Tibial nerve (tissue), 4 donors: Measurements from ENCODE around the gene SSPN. TPM values are rescaled to one million over a fixed set of nuclear protein-coding genes. Genes with fewer than 3 reads are reported as not detected.

Source experiments
- DNase-seq, 2 donors: peaks; one replicate each; pipeline ENCODE4 v3.0.0-alpha.2; 2019; ENCODE audit warnings: low spot score in 2 of 2
- H3K27ac ChIP-seq, 4 donors: fragments of 200-600 bp; sonication (generic) in 3 of 4; one replicate each; pipeline ENCODE4 v1.5.1; 2017 to 2019; ENCODE audit warnings: mild to moderate bottlenecking in 1 of 4
- H3K27me3 ChIP-seq, 2 donors: fragments of 200-600 bp; sonication (generic) in 1 of 2; one replicate each; pipeline versions ENCODE4 v1.5.1 to v1.6.0; 2017 to 2019
- H3K36me3 ChIP-seq, 3 donors: fragments of 200-600 bp; sonication (generic); one replicate each; pipeline ENCODE4 v1.5.1; 2018 to 2019
- H3K4me1 ChIP-seq, 4 donors: fragments of 200-600 bp; sonication (generic) in 3 of 4; one replicate each; pipeline ENCODE4 v1.5.1; 2017 to 2019
- H3K4me3 ChIP-seq, 4 donors: fragments of 200-600 bp; sonication (generic) in 3 of 4; one replicate each; pipeline ENCODE4 v1.5.1; 2017 to 2019; ENCODE audit warnings: mild to moderate bottlenecking in 1 of 4, moderate library complexity in 1 of 4
- H3K9me3 ChIP-seq, 4 donors: fragments of 200-600 bp; sonication (generic) in 3 of 4; one replicate each; pipeline ENCODE4 v1.5.1; 2017 to 2019
- EP300 ChIP-seq, 2 donors: sonication (generic); formaldehyde crosslinking; IDR thresholded peaks; one replicate each; pipeline ENCODE4 v1.6.1; 2017; ENCODE audit warnings: antibody characterized with exemption in 2 of 2, mild to moderate bottlenecking in 1 of 2
- POLR2A ChIP-seq, 2 donors: fragments of 450-650 bp; IDR thresholded peaks; one replicate each; pipeline ENCODE4 v1.6.1; 2017; ENCODE audit warnings: antibody characterized with exemption in 2 of 2, mild to moderate bottlenecking in 2 of 2, moderate library complexity in 2 of 2
- WGBS, 2 donors: methylation state at CpG; one replicate each; pipeline ENCODE4 v1.1.5; 2018; 5-methylcytosine and 5-hydroxymethylcytosine counted together
- total RNA-seq, 4 donors: library from RNA; depleted of rRNA; stranded (reverse); fragments of >200 nt; gene quantifications; one replicate each; pipeline ENCODE4 v1.1.0, GENCODE V29; 2016
- TF ChIP-seq, protein P1 (sequence below), 5 experiments: fragments of 200-600 bp in 3 of 5; fragments of 450-650 bp in 2 of 5; sonication (generic) in 3 of 5; IDR thresholded peaks; one replicate each; pipeline ENCODE4 v1.5.1; 2016 to 2019; ENCODE audit warnings: antibody characterized with exemption in 5 of 5, mild to moderate bottlenecking in 3 of 5, moderate library complexity in 2 of 5

The SSPN gene
- total RNA-seq, 4 donors from 2014 or later = 19.2 to 54.4 (median 45.2) TPM

- H3K36me3 ChIP-seq = no peaks in the 10 kb centered on the region
- no peak overlapping the region for H3K4me3 ChIP-seq
- no peak for DNase-seq
- TF ChIP-seq, protein P1, sequence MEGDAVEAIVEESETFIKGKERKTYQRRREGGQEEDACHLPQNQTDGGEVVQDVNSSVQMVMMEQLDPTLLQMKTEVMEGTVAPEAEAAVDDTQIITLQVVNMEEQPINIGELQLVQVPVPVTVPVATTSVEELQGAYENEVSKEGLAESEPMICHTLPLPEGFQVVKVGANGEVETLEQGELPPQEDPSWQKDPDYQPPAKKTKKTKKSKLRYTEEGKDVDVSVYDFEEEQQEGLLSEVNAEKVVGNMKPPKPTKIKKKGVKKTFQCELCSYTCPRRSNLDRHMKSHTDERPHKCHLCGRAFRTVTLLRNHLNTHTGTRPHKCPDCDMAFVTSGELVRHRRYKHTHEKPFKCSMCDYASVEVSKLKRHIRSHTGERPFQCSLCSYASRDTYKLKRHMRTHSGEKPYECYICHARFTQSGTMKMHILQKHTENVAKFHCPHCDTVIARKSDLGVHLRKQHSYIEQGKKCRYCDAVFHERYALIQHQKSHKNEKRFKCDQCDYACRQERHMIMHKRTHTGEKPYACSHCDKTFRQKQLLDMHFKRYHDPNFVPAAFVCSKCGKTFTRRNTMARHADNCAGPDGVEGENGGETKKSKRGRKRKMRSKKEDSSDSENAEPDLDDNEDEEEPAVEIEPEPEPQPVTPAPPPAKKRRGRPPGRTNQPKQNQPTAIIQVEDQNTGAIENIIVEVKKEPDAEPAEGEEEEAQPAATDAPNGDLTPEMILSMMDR (IDR thresholded peaks at IDR 0.05) = no peak
- TF ChIP-seq POLR2A (IDR thresholded peaks at IDR 0.05) = no peak
- TF ChIP-seq EP300 (IDR thresholded peaks at IDR 0.05) = no peak
- WGBS, 2 donors = 87 to 91% methylated on average over 1 of the region's 1 CpG
- H3K27me3 ChIP-seq = no peaks in the 10 kb centered on the region
- H3K9me3 ChIP-seq = no peaks in the 10 kb centered on the region
- H3K4me1 ChIP-seq = peaks cover 0 to 2% (median 0%) of the 10 kb centered on the region in 4 donors
- no peak overlapping the region for H3K27ac ChIP-seq
Measured at GRCh38 chr12:26162174-26162573, 33.2 kb upstream of the SSPN start.

DNA sequence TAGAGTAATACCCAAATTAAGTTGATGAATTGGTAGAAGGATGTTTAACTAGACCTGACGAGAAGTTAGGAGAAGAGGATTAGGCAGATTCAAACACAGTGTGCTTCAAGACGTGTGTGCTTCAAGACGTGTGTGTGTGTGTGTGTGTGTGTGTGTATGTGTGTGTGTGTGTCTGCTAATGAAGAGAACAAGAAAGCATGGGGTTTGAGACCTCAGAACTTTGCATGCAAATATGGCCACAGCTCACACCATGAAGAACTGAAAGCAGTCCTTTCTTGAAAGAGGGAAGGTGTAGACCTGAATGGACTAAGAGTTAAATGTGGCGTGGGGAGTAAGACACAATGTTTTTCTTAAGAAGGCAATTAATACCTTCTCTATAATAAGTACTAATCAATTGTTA, 32.5 kb upstream of the SSPN start:
- Histone ChIP-seq H3K27ac (no peak overlapping the region), H3K9me3 (no peaks in the 10 kb centered on the region), H3K4me3 (no peak overlapping the region), H3K4me1 (no peaks in the 10 kb centered on the region), H3K27me3 (no peaks in the 10 kb centered on the region), H3K36me3 (no peaks in the 10 kb centered on the region)
- DNase-seq = no peak
- no peak for TF ChIP-seq EP300 (IDR thresholded peaks at IDR 0.05)
- TF ChIP-seq, protein P1 (IDR thresholded peaks at IDR 0.05) = no peak
- TF ChIP-seq POLR2A (IDR thresholded peaks at IDR 0.05) = no peak
- whole genome bisulfite sequencing, 2 donors = 75 to 81% methylated on average over 4 of the region's 4 CpGs

GRCh38 chr12:26164118-26164517, 31.3 kb upstream of the SSPN start:
- no peaks in the 10 kb centered on the region for H3K4me1 ChIP-seq
- no peaks in the 10 kb centered on the region for H3K27me3 ChIP-seq
- no peak overlapping the region for H3K4me3 ChIP-seq
- no peaks in the 10 kb centered on the region for H3K36me3 ChIP-seq
- TF ChIP-seq POLR2A (IDR thresholded peaks at IDR 0.05) (no peak), EP300 (IDR thresholded peaks at IDR 0.05) (no peak)
- TF ChIP-seq, protein P1 (IDR thresholded peaks at IDR 0.05) = no peak
- DNase-seq = no peak
- H3K27ac ChIP-seq = no peak overlapping the region
- no peaks in the 10 kb centered on the region for H3K9me3 ChIP-seq
- WGBS, 2 donors = 65 to 76% methylated on average over 3 of the region's 3 CpGs

DNA sequence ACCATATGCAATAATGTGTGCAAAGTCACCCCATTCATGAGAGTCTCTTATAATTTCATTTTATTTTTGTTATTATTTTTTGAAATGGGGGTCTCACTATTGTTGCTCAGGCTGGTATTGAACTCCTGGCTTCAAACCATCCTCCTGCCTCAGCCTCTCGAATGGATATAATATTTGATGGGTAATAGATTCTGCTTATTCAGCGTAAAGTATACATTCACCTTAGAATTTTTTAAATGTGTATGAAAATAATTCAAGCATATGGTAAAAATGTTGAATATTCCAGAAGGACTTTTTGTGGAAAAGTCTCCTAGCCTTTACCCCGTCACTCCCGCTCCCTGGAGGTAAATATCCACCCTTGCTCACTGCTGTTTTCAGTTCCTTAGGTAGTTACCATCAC, 23.4 kb upstream of the SSPN start:
- Histone ChIP-seq H3K4me1 (no peaks in the 10 kb centered on the region), H3K4me3 (no peak overlapping the region), H3K9me3 (no peaks in the 10 kb centered on the region), H3K27me3 (no peaks in the 10 kb centered on the region), H3K36me3 (no peaks in the 10 kb centered on the region), H3K27ac (no peak overlapping the region)
- 92 to 94% methylated on average over 4 of the region's 4 CpGs for WGBS, 2 donors
- no peak for TF ChIP-seq POLR2A (IDR thresholded peaks at IDR 0.05)
- TF ChIP-seq, protein P1 (IDR thresholded peaks at IDR 0.05) = no peak
- no peak for TF ChIP-seq EP300 (IDR thresholded peaks at IDR 0.05)
- no peak for DNase-seq

GRCh38 chr12:26172539-26172938, 22.8 kb upstream of the SSPN start:
- Histone ChIP-seq H3K9me3 (no peaks in the 10 kb centered on the region), H3K4me3 (no peak overlapping the region), H3K27me3 (no peaks in the 10 kb centered on the region), H3K27ac (no peak overlapping the region), H3K4me1 (no peaks in the 10 kb centered on the region), H3K36me3 (no peaks in the 10 kb centered on the region)
- DNase-seq = no peak
- WGBS, 2 donors = 59 to 71% methylated on average over 7 of the region's 7 CpGs
- TF ChIP-seq POLR2A (IDR thresholded peaks at IDR 0.05) (no peak), EP300 (IDR thresholded peaks at IDR 0.05) (no peak)
- TF ChIP-seq, protein P1 (IDR thresholded peaks at IDR 0.05) = no peak
